ENCODE results near the gene PPDPF. TPM values are rescaled to one million over a fixed set of nuclear protein-coding genes. Genes with fewer than 3 reads are reported as not detected.

The PPDPF gene
- total RNA-seq, 2 experiments from 2014 or later: 34.9 to 117 TPM

DNA sequence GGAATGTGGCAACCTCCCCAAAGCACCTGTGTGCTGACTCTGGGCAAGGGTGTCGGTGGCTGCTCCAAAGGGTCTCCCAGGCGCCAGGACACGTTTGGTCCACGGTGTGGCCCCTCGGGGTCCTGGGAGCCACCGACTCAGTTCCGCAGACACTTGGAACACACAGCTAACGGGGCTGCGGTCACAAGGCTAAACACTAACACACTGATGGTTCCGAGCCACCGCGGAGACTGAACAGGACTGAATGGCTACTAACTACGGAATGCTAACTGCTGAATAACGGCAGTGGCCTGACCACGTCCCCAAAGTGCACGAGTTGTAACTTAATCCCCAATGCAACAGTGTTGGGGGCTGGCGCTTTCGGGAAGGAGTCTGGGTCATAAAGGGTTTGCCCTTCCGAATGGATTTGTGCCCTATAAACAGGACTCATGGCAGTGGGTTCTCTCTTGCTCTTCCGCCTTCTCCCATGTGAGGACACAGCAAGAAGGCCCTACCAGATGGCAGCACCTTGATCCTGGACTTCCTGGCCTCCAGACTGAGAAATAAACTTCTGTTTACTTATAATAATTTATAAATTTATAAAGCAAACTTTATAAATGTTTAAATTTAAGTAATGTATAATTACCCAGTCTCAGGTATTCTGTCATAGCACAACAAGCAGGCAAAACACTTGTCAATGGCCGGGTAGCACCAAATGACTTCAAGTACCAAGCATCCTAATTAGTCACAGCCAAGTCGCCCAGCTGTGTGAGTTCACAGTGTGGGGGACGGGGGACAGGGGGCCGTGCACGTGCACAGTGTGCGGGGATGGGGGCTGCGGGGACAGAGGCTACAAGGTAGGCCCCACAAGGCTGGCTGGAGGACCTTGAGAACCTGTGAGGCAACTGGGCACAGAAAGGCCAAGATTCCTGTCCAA is 19.4 kb upstream of the PPDPF start:
- intact Hi-C loops (cut with micrococcal nuclease; ENCODE audit: unreplicated experiment): no loop called here
- TF ChIP-seq CTCF (conservative IDR thresholded peaks at IDR 0.05; ENCODE audit: low read length) (no peak), EZH2phosphoT487 (IDR thresholded peaks at IDR 0.05; ENCODE audit: borderline replicate concordance, low read depth, low read length) (no peak)
- H3K79me2 ChIP-seq (ENCODE audit: insufficient read depth, low read depth, low read length): no peaks in the 10 kb centered on the region
- ChIA-PET CTCF (ENCODE audit: unreplicated experiment) (interaction anchor here (0.6 kb wide), 1 partner anchor 709 kb away, joined by 3 read pairs; no protein-coding TSS in a partner anchor), POLR2A (no interaction called here)
- no peak overlapping the region for H3K4me3 ChIP-seq (ENCODE audit: low read depth, low read length, poor library complexity, severe bottlenecking)
- H3K27ac ChIP-seq (ENCODE audit: low read depth, low read length, poor library complexity, severe bottlenecking): no peak overlapping the region
- H3K4me2 ChIP-seq (ENCODE audit: low read length): peak overlapping the region; percentile 49
- H3K4me1 ChIP-seq (ENCODE audit: insufficient read depth, low read length, poor library complexity, severe bottlenecking): peaks cover 14% of the 10 kb centered on the region
- no peak for DNase-seq (ENCODE audit: low spot score)
- BruUV-seq (replicated peaks): no TSS peak
- peak overlapping the region; percentile 11; the same call in 1 of the 2 replicates for H2AFZ ChIP-seq (ENCODE audit: low read length)
- H3K9me2 ChIP-seq (ENCODE audit: insufficient read depth, low read length): no peaks in the 10 kb centered on the region
- H4K20me1 ChIP-seq (ENCODE audit: insufficient read depth, low read length): no peaks in the 10 kb centered on the region
- no peaks in the 10 kb centered on the region for H3K36me3 ChIP-seq (ENCODE audit: insufficient read depth, low read length)
- no peaks in the 10 kb centered on the region for H3K9me3 ChIP-seq (ENCODE audit: low read length)

DNA sequence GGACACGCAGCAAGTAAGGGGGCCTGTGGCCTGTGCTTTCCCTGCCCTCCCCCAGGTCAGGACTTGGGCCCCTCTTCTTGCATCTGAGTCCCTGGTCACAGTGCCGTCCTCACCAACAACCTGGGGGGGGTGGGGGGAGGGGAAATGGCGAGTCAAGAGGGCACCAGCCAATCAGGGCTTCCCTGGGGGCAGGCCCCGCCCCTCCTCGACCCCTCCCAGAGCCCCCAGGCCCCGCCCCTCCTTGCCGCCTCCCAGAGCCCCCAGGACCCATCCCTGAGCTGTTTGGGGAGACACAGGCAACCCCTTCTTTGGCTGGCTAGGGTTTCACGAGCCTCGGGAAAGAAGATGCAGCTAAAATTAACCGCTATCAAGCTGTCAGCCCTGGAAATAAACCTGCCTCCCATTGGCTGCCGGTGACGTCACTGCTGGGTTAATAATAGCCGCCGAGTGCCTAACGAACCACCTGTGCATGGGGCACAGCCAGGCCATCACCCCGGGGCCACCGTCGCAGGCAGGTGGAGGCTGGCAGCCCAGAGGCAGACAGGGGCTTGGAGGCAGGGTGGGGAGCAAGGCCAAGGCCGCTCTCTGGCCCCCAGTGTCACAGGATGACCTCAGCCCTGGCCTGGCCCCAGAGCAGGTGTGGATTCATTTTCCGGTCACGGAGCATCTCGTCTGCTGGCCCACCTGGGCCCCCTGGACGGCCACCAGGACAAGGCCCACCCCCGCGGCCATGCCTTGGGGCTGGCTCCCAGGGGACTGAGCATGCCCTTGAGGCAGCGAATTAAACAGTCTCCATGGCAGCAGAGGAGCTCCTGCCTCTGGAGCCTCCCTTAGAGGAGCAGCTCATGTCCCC is 18.5 kb upstream of the PPDPF start:
- no peaks in the 10 kb centered on the region for H4K20me1 ChIP-seq (ENCODE audit: insufficient read depth, low read length)
- BruUV-seq (replicated peaks): no TSS peak
- H3K36me3 ChIP-seq (ENCODE audit: insufficient read depth, low read length): no peaks in the 10 kb centered on the region
- no peaks in the 10 kb centered on the region for H3K79me2 ChIP-seq (ENCODE audit: insufficient read depth, low read depth, low read length)
- peak; percentile 70 for DNase-seq (ENCODE audit: low spot score)
- no peaks in the 10 kb centered on the region for H3K9me2 ChIP-seq (ENCODE audit: insufficient read depth, low read length)
- peak overlapping the region; percentile 37 for H3K4me3 ChIP-seq (ENCODE audit: low read depth, low read length, poor library complexity, severe bottlenecking)
- H3K4me1 ChIP-seq (ENCODE audit: insufficient read depth, low read length, poor library complexity, severe bottlenecking): peaks cover 14% of the 10 kb centered on the region
- POLR2A ChIA-PET: interaction anchor here (0.5 kb wide), 1 partner anchor 379 kb away, joined by 6 read pairs; no protein-coding TSS in a partner anchor
- CTCF ChIA-PET (ENCODE audit: unreplicated experiment): interaction anchor here (0.5 to 0.7 kb wide), 2 partner anchors 140 to 327 kb away, joined by 3 to 7 read pairs; no protein-coding TSS in a partner anchor
- H3K4me2 ChIP-seq (ENCODE audit: low read length): peak overlapping the region; percentile 49
- H2AFZ ChIP-seq (ENCODE audit: low read length): peak overlapping the region; percentile 11; the same call in 1 of the 2 replicates
- H3K27ac ChIP-seq (ENCODE audit: low read depth, low read length, poor library complexity, severe bottlenecking): no peak overlapping the region
- H3K9me3 ChIP-seq (ENCODE audit: low read length): no peaks in the 10 kb centered on the region
- no peak for TF ChIP-seq CTCF (conservative IDR thresholded peaks at IDR 0.05; ENCODE audit: low read length)
- no peak for TF ChIP-seq EZH2phosphoT487 (IDR thresholded peaks at IDR 0.05; ENCODE audit: borderline replicate concordance, low read depth, low read length)
- intact Hi-C loops (cut with micrococcal nuclease; ENCODE audit: unreplicated experiment): no loop called here

All from OCI-LY7 (cell line).